Measurements from ENCODE around the gene POFUT2.

DNA sequence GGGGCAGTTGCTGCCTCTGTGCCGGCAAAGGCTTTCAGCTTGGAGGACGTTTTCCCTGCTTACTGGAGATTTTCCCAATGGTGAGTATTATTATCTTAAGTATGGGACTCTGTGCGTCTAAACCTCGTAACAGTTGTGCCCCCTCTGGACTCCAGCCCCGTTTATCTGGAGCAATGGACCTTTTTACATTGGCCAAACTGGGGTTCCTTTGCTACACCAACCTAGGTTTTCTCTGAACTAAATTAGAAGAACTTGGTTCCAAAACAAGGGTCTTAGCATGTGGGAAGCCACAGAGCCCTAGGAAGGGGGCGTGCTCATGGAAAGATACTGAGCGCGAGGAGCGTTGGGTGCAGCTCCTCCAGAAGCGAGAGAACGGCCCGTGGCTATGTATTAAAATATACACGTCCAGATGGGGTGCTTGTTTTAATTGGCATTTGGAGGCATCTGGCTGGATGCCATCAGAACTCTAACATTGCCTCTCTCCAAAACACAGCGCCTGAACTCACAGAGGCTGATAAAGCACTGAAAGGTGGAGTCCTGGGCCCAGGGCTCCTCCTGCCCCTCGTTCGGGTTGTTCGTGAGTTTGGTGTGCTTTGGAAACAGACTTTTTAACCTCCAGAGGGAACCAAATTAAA is 28.4 kb downstream of the POFUT2 start:
- TF ChIP-seq, protein P1, sequence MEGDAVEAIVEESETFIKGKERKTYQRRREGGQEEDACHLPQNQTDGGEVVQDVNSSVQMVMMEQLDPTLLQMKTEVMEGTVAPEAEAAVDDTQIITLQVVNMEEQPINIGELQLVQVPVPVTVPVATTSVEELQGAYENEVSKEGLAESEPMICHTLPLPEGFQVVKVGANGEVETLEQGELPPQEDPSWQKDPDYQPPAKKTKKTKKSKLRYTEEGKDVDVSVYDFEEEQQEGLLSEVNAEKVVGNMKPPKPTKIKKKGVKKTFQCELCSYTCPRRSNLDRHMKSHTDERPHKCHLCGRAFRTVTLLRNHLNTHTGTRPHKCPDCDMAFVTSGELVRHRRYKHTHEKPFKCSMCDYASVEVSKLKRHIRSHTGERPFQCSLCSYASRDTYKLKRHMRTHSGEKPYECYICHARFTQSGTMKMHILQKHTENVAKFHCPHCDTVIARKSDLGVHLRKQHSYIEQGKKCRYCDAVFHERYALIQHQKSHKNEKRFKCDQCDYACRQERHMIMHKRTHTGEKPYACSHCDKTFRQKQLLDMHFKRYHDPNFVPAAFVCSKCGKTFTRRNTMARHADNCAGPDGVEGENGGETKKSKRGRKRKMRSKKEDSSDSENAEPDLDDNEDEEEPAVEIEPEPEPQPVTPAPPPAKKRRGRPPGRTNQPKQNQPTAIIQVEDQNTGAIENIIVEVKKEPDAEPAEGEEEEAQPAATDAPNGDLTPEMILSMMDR (conservative IDR thresholded peaks at IDR 0.05; ENCODE audit: low read length), result no peak
- TF ChIP-seq EZH2phosphoT487 (IDR thresholded peaks at IDR 0.05; ENCODE audit: borderline replicate concordance, low read depth, low read length), result no peak
